ENCODE data around the gene PLCD1.

Gene PLCD1

GRCh38 chr3:37964716-37965115, 64.7 kb downstream of the PLCD1 start:
- H3K27ac ChIP-seq (ENCODE audit: low read length) = no peak overlapping the region
- H3K9ac ChIP-seq (ENCODE audit: low read depth, low read length) = no peak overlapping the region
- H3K4me1 ChIP-seq (ENCODE audit: insufficient read depth, low read length) = peaks cover 23% of the 10 kb centered on the region
- H3K27me3 ChIP-seq (ENCODE audit: insufficient read depth, low read length) = no peaks in the 10 kb centered on the region
- H3K36me3 ChIP-seq (ENCODE audit: insufficient read depth, low read depth, low read length) = no peaks in the 10 kb centered on the region
- H3K4me3 ChIP-seq (ENCODE audit: low read length) = no peak overlapping the region
- no peaks in the 10 kb centered on the region for H3K9me3 ChIP-seq (ENCODE audit: insufficient read depth, low read depth, low read length)

DNA sequence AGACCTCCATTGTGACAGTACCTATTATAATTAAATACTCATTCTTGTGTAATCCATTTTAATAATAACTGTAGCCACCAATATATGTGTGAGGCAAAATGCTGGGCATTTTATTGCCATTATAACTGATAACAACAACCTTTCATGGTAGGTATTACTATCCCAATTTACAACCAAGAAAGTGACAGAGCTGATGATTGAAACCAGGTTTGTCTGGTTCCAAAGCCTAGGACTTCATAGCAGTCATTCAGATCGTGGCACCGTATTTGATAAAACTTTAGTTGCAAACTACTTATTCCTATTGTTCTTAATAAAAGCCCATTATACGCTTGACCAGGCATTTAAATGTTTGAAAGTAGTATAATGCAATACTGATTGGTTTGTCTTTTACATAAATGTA, 65.3 kb downstream of the PLCD1 start:
- H3K27ac ChIP-seq (ENCODE audit: low read length) = no peak overlapping the region
- no peak overlapping the region for H3K4me3 ChIP-seq (ENCODE audit: low read length)
- no peaks in the 10 kb centered on the region for H3K9me3 ChIP-seq (ENCODE audit: insufficient read depth, low read depth, low read length)
- H3K9ac ChIP-seq (ENCODE audit: low read depth, low read length) = no peak overlapping the region
- peaks cover 23% of the 10 kb centered on the region for H3K4me1 ChIP-seq (ENCODE audit: insufficient read depth, low read length)
- no peaks in the 10 kb centered on the region for H3K27me3 ChIP-seq (ENCODE audit: insufficient read depth, low read length)
- H3K36me3 ChIP-seq (ENCODE audit: insufficient read depth, low read depth, low read length) = no peaks in the 10 kb centered on the region

DNA sequence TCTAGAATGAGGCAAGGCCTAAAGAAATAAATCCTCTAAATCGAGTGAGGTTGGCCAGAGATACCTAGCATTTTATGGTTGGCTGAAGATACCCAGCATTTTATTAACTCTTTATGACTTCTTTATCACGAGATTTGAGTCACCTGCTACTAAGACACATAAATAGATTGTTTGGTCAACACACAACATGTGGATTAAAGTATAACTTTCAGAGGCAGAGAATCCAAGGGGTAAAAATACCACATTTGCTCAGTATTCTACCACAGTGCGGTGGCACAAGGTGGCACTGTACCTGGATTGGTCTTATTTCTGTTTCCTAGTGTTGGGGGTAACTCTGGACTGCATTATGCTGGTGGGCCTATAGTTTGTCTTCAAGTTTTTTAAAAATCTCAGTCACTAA, 65.8 kb downstream of the PLCD1 start:
- Histone ChIP-seq H3K9ac (ENCODE audit: low read depth, low read length) (no peak overlapping the region), H3K36me3 (ENCODE audit: insufficient read depth, low read depth, low read length) (no peaks in the 10 kb centered on the region), H3K27ac (ENCODE audit: low read length) (no peak overlapping the region), H3K9me3 (ENCODE audit: insufficient read depth, low read depth, low read length) (no peaks in the 10 kb centered on the region), H3K4me1 (ENCODE audit: insufficient read depth, low read length) (peaks cover 23% of the 10 kb centered on the region), H3K27me3 (ENCODE audit: insufficient read depth, low read length) (no peaks in the 10 kb centered on the region), H3K4me3 (ENCODE audit: low read length) (no peak overlapping the region)

GRCh38 chr3:37963016-37963415, 66.4 kb downstream of the PLCD1 start:
- Histone ChIP-seq H3K4me3 (ENCODE audit: low read length) (no peak overlapping the region), H3K9ac (ENCODE audit: low read depth, low read length) (no peak overlapping the region; the same call in 1 of the 2 replicates), H3K4me1 (ENCODE audit: insufficient read depth, low read length) (peaks cover 21% of the 10 kb centered on the region), H3K9me3 (ENCODE audit: insufficient read depth, low read depth, low read length) (no peaks in the 10 kb centered on the region), H3K36me3 (ENCODE audit: insufficient read depth, low read depth, low read length) (no peaks in the 10 kb centered on the region), H3K27ac (ENCODE audit: low read length) (no peak overlapping the region), H3K27me3 (ENCODE audit: insufficient read depth, low read length) (no peaks in the 10 kb centered on the region)

DNA sequence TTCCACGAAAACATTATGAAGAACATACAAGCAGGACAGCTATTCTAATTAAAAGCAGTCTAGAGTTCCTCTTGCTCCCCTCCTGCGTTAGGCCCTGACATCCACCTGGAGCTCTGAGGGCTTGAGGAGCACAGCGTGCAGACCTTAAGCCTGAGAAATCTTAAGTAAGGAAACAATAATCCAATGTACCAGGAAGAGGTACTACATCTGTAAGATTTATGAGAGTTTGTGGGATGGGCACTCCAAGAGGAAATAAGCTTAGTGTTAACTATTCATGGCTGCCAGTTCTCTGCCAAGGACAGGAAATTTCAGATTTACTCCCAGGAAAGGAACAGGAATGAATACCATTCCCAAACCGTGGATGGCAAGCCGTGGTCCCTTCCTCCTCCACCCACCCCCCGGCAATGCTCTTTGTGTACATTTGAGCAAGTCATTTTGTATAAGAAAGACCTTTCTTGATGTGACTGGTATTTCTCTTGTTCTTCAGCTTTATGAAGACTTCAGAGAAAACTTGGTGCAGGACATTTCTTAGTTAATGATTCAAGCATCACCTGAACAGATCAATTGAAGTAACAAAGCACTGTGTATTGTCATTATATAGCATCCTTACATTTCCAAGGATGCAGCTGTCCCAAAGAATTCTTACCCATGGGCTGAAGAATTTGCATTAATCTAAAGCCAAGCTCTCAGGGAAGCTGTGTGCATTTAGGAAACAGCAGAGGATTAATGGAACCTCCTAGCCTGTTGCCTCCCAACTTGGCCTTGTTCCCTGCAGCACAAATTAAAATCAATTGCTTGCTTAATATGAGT, 67.6 kb downstream of the PLCD1 start:
- H3K27ac ChIP-seq (ENCODE audit: low read length) = peak overlapping the region; percentile 32
- H3K4me1 ChIP-seq (ENCODE audit: insufficient read depth, low read length) = peaks cover 27% of the 10 kb centered on the region
- no peaks in the 10 kb centered on the region for H3K27me3 ChIP-seq (ENCODE audit: insufficient read depth, low read length)
- H3K9me3 ChIP-seq (ENCODE audit: insufficient read depth, low read depth, low read length) = no peaks in the 10 kb centered on the region
- peak overlapping the region; percentile 1; the same call in 1 of the 2 replicates for H3K4me3 ChIP-seq (ENCODE audit: low read length)
- H3K9ac ChIP-seq (ENCODE audit: low read depth, low read length) = peak overlapping the region; percentile 55
- no peaks in the 10 kb centered on the region for H3K36me3 ChIP-seq (ENCODE audit: insufficient read depth, low read depth, low read length)

- Histone ChIP-seq H3K4me1 (ENCODE audit: insufficient read depth, low read length) (peaks cover 33% of the 10 kb centered on the region), H3K27ac (ENCODE audit: low read length) (no peak overlapping the region), H3K9ac (ENCODE audit: low read depth, low read length) (no peak overlapping the region), H3K4me3 (ENCODE audit: low read length) (no peak overlapping the region), H3K27me3 (ENCODE audit: insufficient read depth, low read length) (no peaks in the 10 kb centered on the region), H3K36me3 (ENCODE audit: insufficient read depth, low read depth, low read length) (no peaks in the 10 kb centered on the region), H3K9me3 (ENCODE audit: insufficient read depth, low read depth, low read length) (no peaks in the 10 kb centered on the region)
These were observed 71.9 kb downstream of the PLCD1 start for GRCh38 chr3:37957539-37957936.

Measured in iPS-20b (cell line).